GM18511 (cell line): Measurements from ENCODE around the gene SLC17A5.
A peak's percentile ranks its signal among the peaks of the same experiment; 100 is the strongest.
"Not testable (repeated sequence)": the region's sequence is repeated elsewhere in the genome, so short reads cannot be mapped to it uniquely, and the experiment has no call there.

ENCODE experiments used
- ATAC-seq: cut with Tn5 transposase; IDR thresholded peaks from one replicate; pipeline ENCODE4 v1.9.1; 2021; ENCODE audit warnings: mild to moderate bottlenecking, moderate library complexity; ENCODE audit not compliant: unreplicated experiment

Gene SLC17A5

GRCh38 chr6:73569121-73569520 lies 84.7 kb downstream of the SLC17A5 start:
- ATAC-seq = no peak

- ATAC-seq = no peak
Measured at GRCh38 chr6:73566954-73567591, 86.7 kb downstream of the SLC17A5 start.

DNA sequence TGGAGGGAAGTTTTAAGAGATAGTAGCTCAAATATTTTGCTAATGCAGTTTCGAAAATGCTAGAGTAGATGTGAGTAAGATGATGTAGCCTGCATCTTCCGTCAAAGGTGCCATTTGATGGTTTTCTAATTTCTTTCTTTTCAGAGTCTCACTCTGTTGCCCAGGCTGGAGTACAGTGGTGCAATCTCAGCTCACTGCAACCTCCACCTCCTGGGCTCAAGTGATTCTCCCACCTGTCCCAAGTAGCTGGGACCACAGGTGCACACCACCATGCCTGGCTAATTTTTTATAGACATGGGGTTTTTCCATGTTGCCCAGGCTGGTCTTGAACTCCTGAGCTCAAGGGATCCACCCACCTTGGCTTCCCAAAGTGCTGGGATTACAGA lies 87.3 kb downstream of the SLC17A5 start:
- not testable (repeated sequence) for ATAC-seq

- ATAC-seq = no peak
Measured at GRCh38 chr6:73565767-73566485, 87.9 kb downstream of the SLC17A5 start.

DNA sequence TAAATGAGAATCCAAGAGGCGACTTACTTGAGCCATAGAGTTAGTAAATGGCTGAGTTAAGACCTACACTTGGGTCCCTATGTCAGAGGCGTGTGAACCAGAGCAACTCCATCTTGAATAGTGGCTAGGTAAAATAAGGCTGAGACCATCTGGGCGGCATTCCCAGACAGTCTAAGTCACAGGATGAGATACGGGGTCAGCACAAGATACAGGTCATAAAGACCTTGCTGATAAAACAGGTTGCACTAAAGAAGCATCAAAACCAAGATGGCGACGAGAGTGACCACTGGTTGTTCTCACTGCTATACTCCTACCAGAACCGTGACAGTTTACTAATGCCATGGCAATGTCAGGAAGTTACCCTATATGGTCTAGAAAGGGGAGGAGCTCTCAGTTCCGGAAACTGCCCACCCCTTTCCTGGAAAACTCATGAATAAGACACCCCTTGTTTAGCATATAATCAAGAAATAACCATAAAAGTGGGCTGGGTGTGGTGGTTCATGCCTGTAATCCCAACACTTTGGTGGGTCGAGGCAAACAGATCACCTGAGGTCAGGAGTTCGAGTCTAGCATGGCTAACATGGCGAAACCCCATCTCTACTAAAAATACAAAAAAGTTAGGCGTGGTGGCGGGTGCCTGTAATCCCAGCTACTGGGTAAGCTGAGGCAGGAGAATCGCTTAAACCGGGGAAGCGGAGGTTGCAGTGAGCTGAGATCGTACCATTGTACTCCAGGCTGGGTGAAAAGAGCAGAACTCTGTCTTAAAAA lies 89.0 kb downstream of the SLC17A5 start:
- ATAC-seq = no peak

DNA sequence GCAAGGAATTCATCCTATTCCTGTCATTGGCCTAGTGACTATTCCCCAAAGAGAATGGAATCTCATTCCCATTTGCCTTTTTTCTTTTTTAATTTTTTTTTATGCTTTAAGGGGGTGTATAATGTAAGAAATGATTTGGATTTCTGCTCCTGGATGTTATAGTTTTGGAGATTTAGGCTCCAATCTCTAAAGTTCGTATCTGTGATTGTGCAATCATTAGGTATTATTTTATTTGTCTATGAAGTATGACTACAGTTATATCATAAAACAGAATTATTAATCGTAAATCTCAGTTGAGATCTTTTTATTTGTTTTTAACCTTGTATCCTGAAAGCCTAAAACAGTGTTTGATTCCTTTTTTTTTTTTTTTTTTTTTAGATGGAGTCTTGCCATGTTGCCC lies 91.2 kb downstream of the SLC17A5 start:
- no peak for ATAC-seq

- peak; percentile 60 for ATAC-seq
Measured at GRCh38 chr6:73560853-73561407, 92.9 kb downstream of the SLC17A5 start.

GRCh38 chr6:73560182-73560732 lies 93.5 kb downstream of the SLC17A5 start:
- no peak for ATAC-seq

DNA sequence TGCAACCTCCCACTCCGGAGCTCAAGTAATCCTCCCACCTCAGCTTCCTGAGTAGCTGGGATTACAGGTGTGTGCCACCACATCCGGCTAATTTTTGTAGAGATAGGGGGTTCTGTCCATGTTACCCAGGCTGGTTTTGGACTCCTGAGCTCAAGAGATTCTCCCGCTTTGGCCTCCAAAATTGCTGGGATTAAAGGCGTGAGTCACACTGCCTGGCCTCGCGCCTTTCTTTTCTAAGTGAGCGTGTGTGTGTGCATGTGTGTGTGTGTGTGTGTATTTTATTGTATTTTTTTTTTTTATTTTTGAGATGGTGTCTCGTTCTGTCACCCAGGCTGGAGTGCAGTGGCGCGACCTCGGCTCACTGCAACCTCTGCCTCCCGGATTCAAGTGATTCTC lies 94.4 kb downstream of the SLC17A5 start:
- ATAC-seq = not testable (repeated sequence)

GRCh38 chr6:73558624-73559398 lies 95.0 kb downstream of the SLC17A5 start:
- peak; percentile 70 for ATAC-seq

- ATAC-seq = no peak
Measured at GRCh38 chr6:73556836-73557235, 97.0 kb downstream of the SLC17A5 start.

DNA sequence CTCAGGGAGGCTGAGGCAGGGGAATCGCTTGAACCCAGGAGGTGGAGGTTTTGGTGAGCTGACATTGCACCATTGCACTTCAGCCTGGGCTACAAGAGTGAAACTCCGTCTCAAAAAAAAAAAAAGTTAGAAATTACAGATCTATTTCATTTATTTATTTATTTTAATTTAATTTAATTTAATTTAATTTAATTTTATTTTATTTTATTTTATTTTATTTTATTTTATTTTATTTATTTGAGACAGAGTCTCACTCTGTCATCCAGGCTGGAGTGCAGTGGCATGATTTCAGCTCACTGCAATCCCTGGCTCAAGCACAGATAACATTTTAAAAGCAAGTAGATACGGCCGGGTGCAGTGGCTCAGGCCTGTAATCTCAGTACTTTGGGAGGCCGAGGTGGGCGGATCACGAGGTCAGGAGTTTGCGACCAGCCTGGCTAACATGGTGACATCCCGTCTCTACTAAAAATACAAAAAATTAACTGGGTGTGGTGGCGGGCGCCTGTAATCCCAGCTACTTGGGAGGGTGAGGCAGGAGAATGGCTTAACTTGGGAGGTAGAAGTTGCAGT lies 98.3 kb downstream of the SLC17A5 start:
- not testable (repeated sequence) for ATAC-seq

DNA sequence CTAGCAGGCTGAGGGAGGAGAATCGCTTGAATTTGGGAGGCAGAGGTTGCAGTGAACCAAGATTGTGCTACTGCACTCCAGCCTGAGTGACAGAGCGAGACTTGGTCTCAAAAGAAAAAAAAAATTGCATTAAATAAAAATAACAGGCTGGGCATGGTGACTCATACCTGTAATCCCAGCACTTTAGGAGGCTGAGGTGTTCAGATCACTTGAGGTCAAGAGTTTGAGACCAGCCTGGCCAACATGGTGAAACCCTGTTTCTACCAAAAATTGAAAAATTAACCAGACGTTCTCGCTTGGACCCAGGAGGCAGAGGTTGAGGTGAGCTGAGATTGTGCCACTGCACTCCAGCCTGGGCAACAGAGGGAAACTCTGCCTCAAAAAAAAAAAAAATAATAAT lies 102.7 kb downstream of the SLC17A5 start:
- not testable (repeated sequence) for ATAC-seq

- no peak for ATAC-seq
Measured at GRCh38 chr6:73548458-73549446, 105.0 kb downstream of the SLC17A5 start.

DNA sequence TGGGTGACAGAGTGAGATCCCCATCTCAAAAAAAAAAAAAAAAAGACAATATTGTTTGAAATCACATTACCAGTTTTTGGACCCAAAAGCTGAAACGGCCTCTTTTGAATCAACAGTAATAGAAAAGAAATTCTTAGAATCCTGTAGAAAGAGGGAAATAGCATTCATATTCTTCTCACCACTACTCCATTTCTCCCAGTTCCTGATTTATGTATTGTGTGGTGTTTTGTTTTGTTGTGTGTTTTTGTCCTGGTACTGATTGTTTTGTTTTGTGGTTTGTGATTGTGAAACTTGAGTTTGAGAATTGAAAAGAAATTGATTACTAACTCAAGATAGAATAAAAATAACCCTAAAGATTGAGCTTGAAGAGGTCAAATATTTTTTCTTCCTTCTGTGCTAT lies 106.8 kb downstream of the SLC17A5 start:
- no peak for ATAC-seq
